B cell (primary cell): ENCODE results near the gene MICALL1. TPM values are rescaled to one million over a fixed set of nuclear protein-coding genes. Genes with fewer than 3 reads are reported as not detected.

ENCODE experiments used
- ATAC-seq: fragments of 200-7000 bp; cut with Tn5 transposase; one replicate; pipeline ENCODE4 v1.10.0; 2021; ENCODE audit warnings: low read depth, mild to moderate bottlenecking, moderate number of reproducible peaks, moderate library complexity
- CTCF ChIA-PET: fragments of 350-600 bp; sonication (Branson Sonifier 250); formaldehyde crosslinking; loops from one replicate; lab custom pipeline; 2021; ENCODE audit warnings: antibody characterized with exemption, inconsistent platforms; lab: Charles Lee
- POLR2A ChIA-PET: fragments of 350-600 bp; sonication (Branson Sonifier 250); formaldehyde crosslinking; loops from one replicate; lab custom pipeline; 2021; ENCODE audit warnings: antibody characterized with exemption; lab: Charles Lee
- DNase-seq: peaks from one replicate; pipeline ENCODE4 v3.0.0; 2013
- H2AFZ ChIP-seq: 2 replicates; pipeline ENCODE4 v1.6.1; 2012; ENCODE audit warnings: mild to moderate bottlenecking, low read depth, low read length; ENCODE audit not compliant: insufficient read depth, poor library complexity, severe bottlenecking
- H3K27ac ChIP-seq, 2 donors: 1 replicate in 1 of 2; 2 replicates in 1 of 2; pipeline ENCODE4 v1.5.1; 2012 to 2013; ENCODE audit warnings: low read length in 2 of 2, mild to moderate bottlenecking in 2 of 2, moderate library complexity in 1 of 2
- H3K27me3 ChIP-seq, 4 experiments: fragments of 200-600 bp in 1 of 4; sonication (generic) in 1 of 4; replicated peaks in 1 of 4; 1 replicate in 2 of 4; 2 replicates in 2 of 4; pipeline versions ENCODE4 v1.6.1 to v1.7.0; 2013 to 2016; ENCODE audit warnings: low read length in 3 of 4, mild to moderate bottlenecking in 2 of 4, mixed read lengths in 1 of 4, moderate library complexity in 1 of 4; ENCODE audit not compliant: insufficient read depth in 4 of 4, control insufficient read depth in 3 of 4; ENCODE audit errors: control extremely low read depth in 1 of 4
- H3K36me3 ChIP-seq, 2 experiments: replicated peaks in 1 of 2; 1 replicate in 1 of 2; 2 replicates in 1 of 2; pipeline versions ENCODE4 v1.6.1 to v1.7.1; 2013; ENCODE audit warnings: low read length in 1 of 2; ENCODE audit not compliant: insufficient read depth in 2 of 2, control insufficient read depth in 1 of 2; ENCODE audit errors: control extremely low read depth in 1 of 2, extremely low read depth in 1 of 2
- H3K4me1 ChIP-seq, 2 donors: fragments of 200-600 bp in 1 of 2; sonication (generic) in 1 of 2; 1 replicate in 1 of 2; 2 replicates in 1 of 2; pipeline versions ENCODE4 v1.5.1 to v1.6.1; 2013 to 2017; ENCODE audit warnings: low read length in 2 of 2; ENCODE audit not compliant: control insufficient read depth in 2 of 2, insufficient read depth in 2 of 2
- H3K4me2 ChIP-seq: replicated peaks from 2 replicates; pipeline ENCODE3; 2012; ENCODE audit warnings: mild to moderate bottlenecking, low read depth, low read length; ENCODE audit not compliant: poor library complexity, severe bottlenecking
- H3K4me3 ChIP-seq, 5 experiments: fragments of 200-600 bp in 1 of 5; sonication (generic) in 1 of 5; 1 replicate in 3 of 5; 2 replicates in 2 of 5; pipeline versions ENCODE4 v1.5.1 to v1.7.0; 2011 to 2016; ENCODE audit warnings: low read length in 4 of 5, mild to moderate bottlenecking in 4 of 5, low read depth in 2 of 5, control low read depth in 1 of 5, moderate library complexity in 1 of 5; ENCODE audit not compliant: insufficient read depth in 1 of 5; ENCODE audit errors: control extremely low read depth in 1 of 5, extremely low read depth in 1 of 5
- H3K79me2 ChIP-seq: fragments of 200-600 bp; sonication (generic); one replicate; pipeline ENCODE4 v1.6.0; 2016; ENCODE audit warnings: low read length; ENCODE audit not compliant: control insufficient read depth, insufficient read depth
- H3K9ac ChIP-seq: fragments of 200-600 bp; sonication (generic); 2 replicates; pipeline ENCODE4 v1.6.1; 2017; ENCODE audit warnings: mild to moderate bottlenecking, low read length, moderate library complexity
- H3K9me3 ChIP-seq, 3 donors: one replicate each; pipeline versions ENCODE4 v1.6.1 to v1.7.1; 2013; ENCODE audit warnings: low read length in 2 of 3; ENCODE audit not compliant: control insufficient read depth in 2 of 3, insufficient read depth in 1 of 3; ENCODE audit errors: control extremely low read depth in 1 of 3
- H4K20me1 ChIP-seq: 2 replicates; pipeline ENCODE4 v1.6.0; 2012; ENCODE audit warnings: mild to moderate bottlenecking, low read length; ENCODE audit not compliant: insufficient read depth, control insufficient read depth, poor library complexity, severe bottlenecking
- H3K27ac Mint-ChIP-seq: one replicate; pipeline ENCODE4 v1.8.0; 2021; ENCODE audit warnings: mixed read lengths
- H3K27me3 Mint-ChIP-seq: one replicate; pipeline ENCODE4 v1.8.0; 2021; ENCODE audit warnings: mixed read lengths
- H3K4me1 Mint-ChIP-seq: one replicate; pipeline ENCODE4 v1.8.0; 2021; ENCODE audit warnings: mixed read lengths
- H3K4me3 Mint-ChIP-seq: one replicate; pipeline ENCODE4 v1.8.0; 2021; ENCODE audit warnings: mixed read lengths
- H3K9me3 Mint-ChIP-seq: one replicate; pipeline ENCODE4 v1.8.0; 2022; ENCODE audit warnings: mixed read lengths; ENCODE audit not compliant: insufficient read depth
- CTCF ChIP-seq: fragments of 200-600 bp; IDR thresholded peaks from one replicate; pipeline ENCODE4 v1.8.0; 2022; ENCODE audit warnings: antibody characterized with exemption, mild to moderate bottlenecking
- EZH2 ChIP-seq: IDR thresholded peaks from 2 replicates; pipeline ENCODE4 v1.6.1; 2012; ENCODE audit warnings: borderline replicate concordance, low read depth, mild to moderate bottlenecking, moderate library complexity, low read length; ENCODE audit not compliant: insufficient read depth, poor library complexity, severe bottlenecking
- WGBS: methylation state at CpG from one replicate; pipeline ENCODE4 v1.1.5; 2013; ENCODE audit warnings: missing lambda C conversion rate; ENCODE audit not compliant: insufficient coverage; 5-methylcytosine and 5-hydroxymethylcytosine counted together
- intact Hi-C: fragments of 100-400 bp; cut with micrococcal nuclease; formaldehyde crosslinking; loops from one replicate; pipeline ENCODE4 v1.10.0; 2022
- polyA plus RNA-seq: library from polyadenylated mRNA; depleted of rRNA; stranded (reverse); fragments of >200 nt; gene quantifications from 2 replicates; pipeline ENCODE4 v1.2.3, GENCODE V29; 2012
- total RNA-seq, 2 donors: library from RNA; stranded (reverse); fragments of 120-200 nt in 1 of 2; gene quantifications; 1 replicate in 1 of 2; 2 replicates in 1 of 2; pipeline versions ENCODE4 v1.2.3 to v1.2.4, GENCODE V29; 2013 to 2022

Gene MICALL1
- total and polyA plus RNA-seq, 2 donors (not counting 1 experiment from before 2014, with no cell fraction given), result 21.0 to 34.9 TPM

GRCh38 chr22:37990862-37991261 is 84.8 kb downstream of the MICALL1 start:
- Histone ChIP-seq H3K27me3 (no peaks in the 10 kb centered on the region), H3K27ac (no peak overlapping the region), H3K4me2 (no peak overlapping the region), H2AFZ (no peak overlapping the region), H3K9ac (no peak overlapping the region), H3K4me3 (no peak overlapping the region), H3K79me2 (no peaks in the 10 kb centered on the region), H3K9me3 (no peaks in the 10 kb centered on the region), H3K36me3 (no peaks in the 10 kb centered on the region), H4K20me1 (no peaks in the 10 kb centered on the region), H3K4me1 (peaks cover 5 to 17% of the 10 kb centered on the region in 2 donors)
- Mint-ChIP-seq H3K27me3 (no peaks in the 10 kb centered on the region), H3K27ac (no peak overlapping the region), H3K4me3 (no peak overlapping the region), H3K4me1 (peaks cover 14% of the 10 kb centered on the region), H3K9me3 (no peaks in the 10 kb centered on the region)
- TF ChIP-seq CTCF, result no peak
- TF ChIP-seq EZH2, result no peak
- no peak for ATAC-seq
- WGBS, result 85% methylated on average over 2 of the region's 7 CpGs
- intact Hi-C loops, result no loop called here
- no peak for DNase-seq
- ChIA-PET CTCF (no interaction called here), POLR2A (no interaction called here)

GRCh38 chr22:37991731-37992442 is 85.8 kb downstream of the MICALL1 start:
- H3K4me2 ChIP-seq, result no peak overlapping the region
- no peaks in the 10 kb centered on the region for H3K27me3 Mint-ChIP-seq
- ChIA-PET CTCF (no interaction called here), POLR2A (no interaction called here)
- no peak overlapping the region for H3K4me3 ChIP-seq
- peaks cover 15 to 27% of the 10 kb centered on the region in 2 donors for H3K4me1 ChIP-seq
- intact Hi-C loops, result no loop called here
- no peak overlapping the region for H3K4me3 Mint-ChIP-seq
- no peak overlapping the region for H3K27ac Mint-ChIP-seq
- no peak for TF ChIP-seq EZH2
- TF ChIP-seq CTCF, result no peak
- H4K20me1 ChIP-seq, result no peaks in the 10 kb centered on the region
- H3K27me3 ChIP-seq, result no peaks in the 10 kb centered on the region
- WGBS, result 72% methylated on average over 5 of the region's 6 CpGs
- no peaks in the 10 kb centered on the region for H3K79me2 ChIP-seq
- no peaks in the 10 kb centered on the region for H3K9me3 ChIP-seq
- no peak overlapping the region for H2AFZ ChIP-seq
- H3K4me1 Mint-ChIP-seq, result peaks cover 23% of the 10 kb centered on the region
- H3K27ac ChIP-seq, result no peak overlapping the region
- H3K36me3 ChIP-seq, result no peaks in the 10 kb centered on the region
- DNase-seq, result no peak
- H3K9me3 Mint-ChIP-seq, result no peaks in the 10 kb centered on the region
- no peak for ATAC-seq
- H3K9ac ChIP-seq, result no peak overlapping the region
